Sigmoid colon (tissue), 7 donors: Measurements from ENCODE around the gene FOXP1. TPM values are rescaled to one million over a fixed set of nuclear protein-coding genes. Genes with fewer than 3 reads are reported as not detected.
"Not testable (repeated sequence)": the region's sequence is repeated elsewhere in the genome, so short reads cannot be mapped to it uniquely, and the experiment has no call there.

Experiments
- DNase-seq: peaks from one replicate; pipeline ENCODE4 v3.0.0-alpha.2; 2019
- H3K27ac ChIP-seq, 4 donors: fragments of 200-600 bp; sonication (generic); one replicate each; pipeline ENCODE4 v1.5.1; 2016 to 2019; ENCODE audit warnings: mild to moderate bottlenecking in 1 of 4
- H3K27me3 ChIP-seq, 3 donors: fragments of 200-600 bp; sonication (generic); one replicate each; pipeline ENCODE4 v1.5.1; 2019; ENCODE audit warnings: mild to moderate bottlenecking in 1 of 3
- H3K36me3 ChIP-seq, 4 donors: fragments of 200-600 bp; sonication (generic); one replicate each; pipeline ENCODE4 v1.5.1; 2016 to 2019
- H3K4me1 ChIP-seq, 4 donors: fragments of 200-600 bp; sonication (generic); one replicate each; pipeline ENCODE4 v1.5.1; 2017 to 2019
- H3K4me3 ChIP-seq, 4 donors: fragments of 200-600 bp; sonication (generic); one replicate each; pipeline ENCODE4 v1.5.1; 2017 to 2019; ENCODE audit warnings: mild to moderate bottlenecking in 2 of 4, moderate library complexity in 1 of 4
- H3K9me3 ChIP-seq, 4 donors: fragments of 200-600 bp in 3 of 4; sonication (generic) in 3 of 4; one replicate each; pipeline versions ENCODE4 v1.5.1 to v1.6.1; 2013 to 2019
- CTCF ChIP-seq, 4 experiments: fragments of 450-650 bp in 3 of 4; fragments of 200-600 bp in 1 of 4; IDR thresholded peaks; one replicate each; pipeline ENCODE4 v1.5.1; 2016 to 2019; ENCODE audit warnings: antibody characterized with exemption in 4 of 4, mild to moderate bottlenecking in 3 of 4, moderate library complexity in 2 of 4
- EP300 ChIP-seq, 4 donors: sonication (generic); formaldehyde crosslinking; IDR thresholded peaks; one replicate each; pipeline ENCODE4 v1.6.1; 2017; ENCODE audit warnings: antibody characterized with exemption in 4 of 4
- POLR2A ChIP-seq, 2 donors: fragments of 450-650 bp; IDR thresholded peaks; one replicate each; pipeline ENCODE4 v1.6.1; 2016; ENCODE audit warnings: antibody characterized with exemption in 2 of 2, mild to moderate bottlenecking in 2 of 2, moderate library complexity in 2 of 2
- POLR2AphosphoS5 ChIP-seq, 4 donors: sonication (generic); formaldehyde crosslinking; IDR thresholded peaks; one replicate each; pipeline ENCODE4 v1.6.1; 2017; ENCODE audit warnings: antibody characterized with exemption in 4 of 4
- WGBS, 2 donors: extraction: QIAGEN DNeasy Blood & Tissue Kit; methylation state at CpG; one replicate each; pipeline ENCODE4 v1.1.7; 2013; 5-methylcytosine and 5-hydroxymethylcytosine counted together
- intact Hi-C: fragments of 100-400 bp; cut with DNase I; formaldehyde crosslinking; loops from one replicate; pipeline ENCODE4 v1.15.1; 2023
- polyA plus RNA-seq, 3 donors: library from polyadenylated mRNA; stranded (reverse); fragments of 200-250 nt; gene quantifications; one replicate each; pipeline ENCODE4 v1.2.3, GENCODE V29; 2013
- total RNA-seq, 4 donors: library from RNA; depleted of rRNA; stranded (reverse); fragments of >200 nt; gene quantifications; one replicate each; pipeline ENCODE4 v1.1.0, GENCODE V29; 2016
- donor health status: healthy with polysubstance abuse.
- donor health status: Bipolar disorder and iron deficiency.
- donor health status: healthy.

FOXP1 gene
- total and polyA plus RNA-seq, 7 donors, result 13.8 to 232 (median 139) TPM

- no peak for DNase-seq
- WGBS, 2 donors, result 86 to 94% methylated on average over 7 of the region's 7 CpGs
- TF ChIP-seq CTCF (IDR thresholded peaks at IDR 0.05) (no peak), EP300 (IDR thresholded peaks at IDR 0.05) (no peak), POLR2AphosphoS5 (IDR thresholded peaks at IDR 0.05) (peak in 2 of 4 donors; percentile 32 to 38)
- Histone ChIP-seq H3K27ac (no peak overlapping the region), H3K36me3 (no peaks in the 10 kb centered on the region), H3K27me3 (no peaks in the 10 kb centered on the region), H3K4me3 (no peak overlapping the region), H3K4me1 (peaks cover 0 to 41% (median 35%) of the 10 kb centered on the region in 4 donors), H3K9me3 (no peaks in the 10 kb centered on the region)
- intact Hi-C loops, result no loop called here
These were observed 145.3 kb downstream of the FOXP1 start for GRCh38 chr3:71438071-71438685.

GRCh38 chr3:71436337-71436736 is 147.2 kb downstream of the FOXP1 start:
- no peaks in the 10 kb centered on the region for H3K36me3 ChIP-seq
- intact Hi-C loops, result no loop called here
- no peaks in the 10 kb centered on the region for H3K9me3 ChIP-seq
- DNase-seq, result no peak
- H3K4me1 ChIP-seq, result peaks cover 0 to 46% (median 33%) of the 10 kb centered on the region in 4 donors
- H3K27ac ChIP-seq, result no peak overlapping the region
- H3K27me3 ChIP-seq, result no peaks in the 10 kb centered on the region
- TF ChIP-seq EP300 (IDR thresholded peaks at IDR 0.05), result no peak
- no peak for TF ChIP-seq POLR2A (IDR thresholded peaks at IDR 0.05)
- TF ChIP-seq POLR2AphosphoS5 (IDR thresholded peaks at IDR 0.05), result no peak
- no peak for TF ChIP-seq CTCF (IDR thresholded peaks at IDR 0.05)
- no peak overlapping the region for H3K4me3 ChIP-seq
- 71 to 85% methylated on average over 5 of the region's 5 CpGs for WGBS, 2 donors

GRCh38 chr3:71435836-71436235 is 147.7 kb downstream of the FOXP1 start:
- H3K9me3 ChIP-seq, H3K27ac ChIP-seq, H3K4me3 ChIP-seq, H3K27me3 ChIP-seq, H3K36me3 ChIP-seq, DNase-seq, intact Hi-C loops: not testable (repeated sequence)
- H3K4me1 ChIP-seq, result peaks cover 0 to 46% (median 29%) of the 10 kb centered on the region in 4 donors
- 97% methylated on average over 5 to 7 of the region's 7 CpGs for whole genome bisulfite sequencing, 2 donors

- H3K27ac ChIP-seq, result peak overlapping the region in 2 of 4 donors; percentile 5 to 9
- H3K27me3 ChIP-seq, result no peaks in the 10 kb centered on the region
- DNase-seq, result no peak
- no peaks in the 10 kb centered on the region for H3K36me3 ChIP-seq
- H3K4me1 ChIP-seq, result peaks cover 0 to 48% (median 34%) of the 10 kb centered on the region in 4 donors
- intact Hi-C loops, result no loop called here
- 49 to 59% methylated on average over 9 of the region's 9 CpGs for WGBS, 2 donors
- H3K9me3 ChIP-seq, result no peaks in the 10 kb centered on the region
- H3K4me3 ChIP-seq, result no peak overlapping the region
- TF ChIP-seq EP300 (IDR thresholded peaks at IDR 0.05), result no peak
- no peak for TF ChIP-seq POLR2A (IDR thresholded peaks at IDR 0.05)
- no peak for TF ChIP-seq CTCF (IDR thresholded peaks at IDR 0.05)
- TF ChIP-seq POLR2AphosphoS5 (IDR thresholded peaks at IDR 0.05), result no peak
These were observed 149.9 kb downstream of the FOXP1 start for GRCh38 chr3:71433631-71434030.

- H3K36me3 ChIP-seq, result no peaks in the 10 kb centered on the region
- H3K4me1 ChIP-seq, result peaks cover 0 to 50% (median 28%) of the 10 kb centered on the region in 4 donors
- TF ChIP-seq POLR2AphosphoS5 (IDR thresholded peaks at IDR 0.05) (no peak), EP300 (IDR thresholded peaks at IDR 0.05) (no peak), CTCF (IDR thresholded peaks at IDR 0.05) (no peak), POLR2A (IDR thresholded peaks at IDR 0.05) (no peak)
- intact Hi-C loops, result loop anchor here (1.0 kb wide), 1 partner anchor 105 kb away; no protein-coding TSS in a partner anchor
- H3K27ac ChIP-seq, result peak overlapping the region in 3 of 4 donors; percentile 18 to 51 (median 48)
- no peaks in the 10 kb centered on the region for H3K27me3 ChIP-seq
- 83 to 87% methylated on average over 17 of the region's 17 CpGs for WGBS, 2 donors
- no peaks in the 10 kb centered on the region for H3K9me3 ChIP-seq
- no peak overlapping the region for H3K4me3 ChIP-seq
- DNase-seq, result no peak
These were observed 151.2 kb downstream of the FOXP1 start for GRCh38 chr3:71432044-71432975.
